ENCODE results near the gene FOXP1. TPM values are rescaled to one million over a fixed set of nuclear protein-coding genes. Genes with fewer than 3 reads are reported as not detected.

Gene FOXP1
- total RNA-seq, 1 donor from 2014 or later, result 41.2 TPM

DNA sequence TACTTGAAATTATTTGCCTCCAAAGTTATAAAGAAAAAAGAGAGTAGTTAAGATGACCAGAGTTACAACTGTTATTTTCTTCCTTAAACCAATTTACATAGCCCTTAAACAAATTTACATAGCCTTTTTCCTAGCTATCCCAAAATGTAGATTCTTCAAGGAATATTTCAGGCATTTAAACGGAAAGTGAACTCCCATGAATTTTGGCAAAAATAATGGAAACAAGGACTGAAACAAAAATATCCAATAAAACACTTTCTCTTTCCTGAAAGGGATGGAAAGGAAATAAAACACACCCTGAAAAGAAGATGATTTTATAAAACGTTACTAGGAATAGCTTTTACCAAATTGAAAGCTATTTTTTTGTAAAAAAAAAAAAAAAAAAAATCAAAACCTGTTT is 418.6 kb downstream of the FOXP1 start:
- no peak for TF ChIP-seq CTCF (IDR thresholded peaks at IDR 0.05; ENCODE audit: borderline replicate concordance)
- H3K27me3 ChIP-seq (ENCODE audit: low read depth), result no peaks in the 10 kb centered on the region
- no peak for DNase-seq
- H3K4me3 ChIP-seq, result no peak overlapping the region
- H3K9me3 ChIP-seq (replicated peaks), result peaks cover 6% of the 10 kb centered on the region
- H3K27ac ChIP-seq (replicated peaks), result no peak overlapping the region
- H3K36me3 ChIP-seq, result peaks cover 4% of the 10 kb centered on the region
- intact Hi-C loops (cut with micrococcal nuclease), result no loop called here
- H3K4me1 ChIP-seq, result peaks cover 15% of the 10 kb centered on the region

DNA sequence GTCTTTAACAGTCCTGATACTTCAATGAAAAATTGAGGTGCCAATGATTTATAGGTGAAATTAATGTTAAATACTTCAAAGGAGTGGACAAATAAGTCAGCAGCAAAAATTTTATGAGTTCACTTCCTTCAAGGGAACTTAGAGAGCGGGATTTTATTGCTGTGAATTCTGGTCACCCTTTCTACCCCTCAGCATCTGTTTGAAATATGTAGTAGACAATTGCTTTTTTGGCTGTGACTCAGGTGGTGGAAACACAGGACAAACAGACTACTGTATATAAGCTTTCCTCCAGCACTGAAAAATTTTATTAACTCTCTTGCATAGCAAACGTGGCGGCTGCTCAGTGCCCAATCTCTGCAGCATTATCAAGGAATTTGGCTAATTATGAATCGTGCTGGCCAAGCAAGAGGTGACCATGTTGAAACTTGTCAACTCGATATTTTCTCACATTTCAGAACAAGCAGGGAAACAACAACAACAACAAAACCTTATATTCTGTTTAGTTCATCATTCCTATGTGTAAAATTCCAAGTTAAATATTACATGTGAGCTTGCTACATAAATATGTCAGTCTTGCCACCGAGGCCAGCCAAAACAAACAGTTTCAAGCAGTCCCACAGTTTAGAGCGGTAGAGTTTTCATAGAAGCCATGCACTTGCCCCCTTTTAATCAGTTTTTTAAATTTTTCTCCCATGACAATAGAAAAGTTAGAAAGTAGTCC is 420.2 kb downstream of the FOXP1 start:
- H3K4me1 ChIP-seq, result peaks cover 15% of the 10 kb centered on the region
- H3K36me3 ChIP-seq, result peaks cover 4% of the 10 kb centered on the region
- no peaks in the 10 kb centered on the region for H3K27me3 ChIP-seq (ENCODE audit: low read depth)
- no peak overlapping the region for H3K27ac ChIP-seq (replicated peaks)
- no peak for DNase-seq
- H3K9me3 ChIP-seq (replicated peaks), result peaks cover 6% of the 10 kb centered on the region
- TF ChIP-seq CTCF (IDR thresholded peaks at IDR 0.05; ENCODE audit: borderline replicate concordance), result no peak
- intact Hi-C loops (cut with micrococcal nuclease), result no loop called here
- H3K4me3 ChIP-seq, result no peak overlapping the region

DNA sequence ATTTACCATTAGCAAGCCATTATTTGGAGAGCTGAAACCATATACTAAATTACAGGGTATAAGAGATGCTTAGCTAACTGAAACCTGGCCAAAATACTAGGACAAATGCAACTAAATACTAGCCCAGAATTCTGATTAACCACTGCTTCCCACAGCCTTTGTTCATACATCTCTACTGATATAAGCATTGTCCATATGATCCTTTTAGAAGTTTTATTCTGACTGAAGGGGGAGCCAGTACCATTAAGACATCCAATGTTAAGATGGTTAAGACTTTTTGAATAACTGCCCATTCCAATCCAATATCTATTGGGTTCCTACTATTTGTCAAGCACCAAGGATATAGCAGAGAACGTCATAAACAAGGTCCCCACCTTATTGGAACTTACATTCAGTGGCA is 421.3 kb downstream of the FOXP1 start:
- TF ChIP-seq CTCF (IDR thresholded peaks at IDR 0.05; ENCODE audit: borderline replicate concordance), result no peak
- Histone ChIP-seq H3K27me3 (ENCODE audit: low read depth) (no peaks in the 10 kb centered on the region), H3K36me3 (peaks cover 4% of the 10 kb centered on the region), H3K4me1 (peaks cover 10% of the 10 kb centered on the region), H3K4me3 (no peak overlapping the region), H3K9me3 (replicated peaks) (peaks cover 6% of the 10 kb centered on the region), H3K27ac (replicated peaks) (no peak overlapping the region)
- intact Hi-C loops (cut with micrococcal nuclease), result no loop called here
- DNase-seq, result no peak

DNA sequence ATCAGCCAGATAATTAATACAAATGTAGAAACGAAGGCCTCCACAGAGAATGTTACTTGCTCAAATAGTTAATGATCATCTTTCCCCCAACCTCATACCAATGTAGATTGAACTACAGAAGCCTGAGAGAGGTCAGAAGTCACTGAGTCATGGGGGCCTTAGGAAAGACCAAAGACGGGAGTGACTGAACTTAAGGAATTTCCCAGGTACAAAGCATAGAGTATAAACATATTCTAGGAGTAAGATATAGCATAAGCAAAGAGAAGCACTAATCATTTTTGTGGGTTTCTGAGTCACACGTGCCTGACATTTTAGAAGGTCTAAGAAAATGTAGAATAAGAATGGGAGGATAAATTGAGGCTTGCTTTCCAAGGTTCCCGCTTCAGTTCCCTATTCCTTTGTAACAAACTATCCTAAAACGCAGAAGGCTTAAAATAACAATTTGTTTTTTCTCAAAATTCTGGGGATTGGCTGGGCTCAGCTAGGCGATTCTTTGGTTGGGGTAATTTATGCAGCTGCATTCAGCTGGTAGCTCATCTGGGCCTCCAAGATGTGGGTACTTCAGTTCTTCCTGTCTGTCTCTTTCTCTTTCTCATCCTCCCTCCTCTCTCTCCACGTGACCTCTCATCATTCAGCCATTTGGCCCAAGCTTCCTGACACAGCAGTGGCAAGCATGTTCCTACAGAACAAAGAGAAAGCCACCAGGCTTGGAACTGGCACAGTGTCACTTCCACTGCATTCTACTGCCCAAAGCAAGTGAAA is 422.6 kb downstream of the FOXP1 start:
- no peak overlapping the region for H3K27ac ChIP-seq (replicated peaks)
- intact Hi-C loops (cut with micrococcal nuclease), result no loop called here
- no peak for DNase-seq

More for the DNA sequence above, 422.6 kb downstream of the FOXP1 start:
- peaks cover under 1% of the 10 kb centered on the region for H3K36me3 ChIP-seq
- H3K9me3 ChIP-seq (replicated peaks), result peaks cover 6% of the 10 kb centered on the region
- H3K4me3 ChIP-seq, result no peak overlapping the region
- peaks cover 10% of the 10 kb centered on the region for H3K4me1 ChIP-seq
- H3K27me3 ChIP-seq (ENCODE audit: low read depth), result no peaks in the 10 kb centered on the region
- no peak for TF ChIP-seq CTCF (IDR thresholded peaks at IDR 0.05; ENCODE audit: borderline replicate concordance)
